Activated CD4-positive, alpha-beta T cell treated with anti-CD3 and anti-CD28 coated beads, Interleukin-2, amount 10 ng/mL, durations not matched to agents 7 days and 5 days (primary cell): ENCODE measurements around the gene COMMD3. TPM values are rescaled to one million over a fixed set of nuclear protein-coding genes. Genes with fewer than 3 reads are reported as not detected.
A peak's percentile ranks its signal among the peaks of the same experiment; 100 is the strongest.

ENCODE experiments used
- CTCF ChIA-PET: fragments of 350-600 bp; sonication (Branson Sonifier 250); formaldehyde crosslinking; loops from one replicate; lab custom pipeline; 2021; ENCODE audit warnings: antibody characterized with exemption; lab: Charles Lee
- POLR2A ChIA-PET: fragments of 350-600 bp; sonication (Branson Sonifier 250); formaldehyde crosslinking; loops from one replicate; lab custom pipeline; 2021; ENCODE audit warnings: antibody characterized with exemption; lab: Charles Lee
- DNase-seq: peaks from one replicate; pipeline ENCODE4 v3.0.0-alpha.2; 2020
- H3K27ac Mint-ChIP-seq: one replicate; pipeline ENCODE4 v1.8.0; 2021; ENCODE audit warnings: mild to moderate bottlenecking, moderate library complexity, mixed read lengths
- H3K27me3 Mint-ChIP-seq: one replicate; pipeline ENCODE4 v1.8.0; 2021; ENCODE audit warnings: mixed read lengths
- H3K36me3 Mint-ChIP-seq: one replicate; pipeline ENCODE4 v1.8.0; 2021; ENCODE audit warnings: low read depth, mixed read lengths
- H3K4me1 Mint-ChIP-seq: one replicate; pipeline ENCODE4 v1.8.0; 2021; ENCODE audit warnings: mixed read lengths
- H3K4me3 Mint-ChIP-seq: one replicate; pipeline ENCODE4 v1.8.0; 2021; ENCODE audit warnings: mild to moderate bottlenecking, moderate library complexity, mixed read lengths
- H3K9me3 Mint-ChIP-seq: one replicate; pipeline ENCODE4 v1.8.0; 2021; ENCODE audit warnings: mixed read lengths
- total RNA-seq, 2 experiments: library from RNA; stranded (reverse); gene quantifications; one replicate each; pipeline ENCODE4 v1.2.3, GENCODE V29; 2021

The COMMD3 gene
- total RNA-seq, 2 experiments from 2014 or later, result 58.9 to 68.8 TPM

DNA sequence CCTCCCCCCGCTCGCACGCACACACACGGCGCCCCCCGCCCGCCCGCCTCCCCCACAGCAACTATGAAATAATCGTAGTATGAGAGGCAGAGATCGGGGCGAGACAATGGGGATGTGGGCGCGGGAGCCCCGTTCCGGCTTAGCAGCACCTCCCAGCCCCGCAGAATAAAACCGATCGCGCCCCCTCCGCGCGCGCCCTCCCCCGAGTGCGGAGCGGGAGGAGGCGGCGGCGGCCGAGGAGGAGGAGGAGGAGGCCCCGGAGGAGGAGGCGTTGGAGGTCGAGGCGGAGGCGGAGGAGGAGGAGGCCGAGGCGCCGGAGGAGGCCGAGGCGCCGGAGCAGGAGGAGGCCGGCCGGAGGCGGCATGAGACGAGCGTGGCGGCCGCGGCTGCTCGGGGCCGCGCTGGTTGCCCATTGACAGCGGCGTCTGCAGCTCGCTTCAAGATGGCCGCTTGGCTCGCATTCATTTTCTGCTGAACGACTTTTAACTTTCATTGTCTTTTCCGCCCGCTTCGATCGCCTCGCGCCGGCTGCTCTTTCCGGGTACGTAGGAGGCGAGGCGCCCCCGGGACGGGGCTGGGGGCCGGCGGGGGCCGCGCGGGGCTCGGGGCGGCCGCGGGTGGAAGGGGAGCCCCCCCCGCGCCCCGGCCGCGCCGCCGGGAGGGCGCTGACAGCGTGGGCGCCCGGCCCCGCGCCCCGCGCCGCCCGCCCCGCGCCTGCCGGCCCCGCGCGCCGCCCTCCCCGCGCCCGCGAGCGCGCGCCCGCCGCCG, 5.2 kb downstream of the COMMD3 start:
- Mint-ChIP-seq H3K36me3 (peaks cover 28% of the 10 kb centered on the region), H3K27ac (peak overlapping the region; percentile 92), H3K4me3 (peak overlapping the region; percentile 80), H3K9me3 (no peaks in the 10 kb centered on the region), H3K27me3 (peaks cover 41% of the 10 kb centered on the region), H3K4me1 (peaks cover 65% of the 10 kb centered on the region)
- DNase-seq, result peak; percentile 58
- POLR2A ChIA-PET, result no interaction called here
- CTCF ChIA-PET, result interaction anchor here (1.5 kb wide), 1 partner anchor 9 kb away, joined by 4 read pairs; no protein-coding TSS in a partner anchor

DNA sequence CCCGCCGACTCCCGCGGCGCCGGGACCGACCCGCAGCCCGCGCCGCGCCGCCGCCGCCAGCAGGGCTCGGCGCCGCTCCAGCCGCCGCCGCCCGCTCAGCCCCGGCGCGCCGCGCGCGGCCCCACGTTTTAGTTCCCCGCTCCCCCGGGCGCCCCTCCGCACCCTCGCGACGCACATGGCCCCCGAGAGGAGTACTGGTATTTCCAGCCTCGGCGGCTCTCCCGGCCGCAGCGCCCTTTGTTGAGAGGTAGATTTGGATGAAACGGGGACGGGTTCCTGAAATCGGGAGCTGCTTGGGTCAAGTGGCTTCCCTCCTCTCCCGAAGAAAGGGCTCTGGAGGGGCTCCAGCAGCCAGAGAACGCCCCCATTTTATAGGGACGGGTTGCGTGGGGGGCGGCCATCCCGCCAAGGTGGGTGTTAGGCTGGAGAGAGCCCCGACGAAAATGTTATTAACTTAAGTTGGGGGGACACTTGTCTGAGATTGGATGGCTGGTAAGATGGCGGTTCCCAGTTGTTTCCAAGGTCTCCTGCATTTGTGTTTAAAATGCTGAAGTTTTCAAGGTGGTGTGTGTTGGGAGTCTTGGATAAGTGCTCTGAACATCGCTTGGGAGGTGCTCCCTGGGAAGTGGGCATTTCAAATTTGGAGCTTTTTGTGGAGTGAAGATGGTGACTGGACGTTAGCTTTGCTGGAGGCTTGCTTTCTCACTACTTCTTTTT, 5.9 kb downstream of the COMMD3 start:
- H3K27me3 Mint-ChIP-seq, result peaks cover 41% of the 10 kb centered on the region
- no peak for DNase-seq
- peaks cover 66% of the 10 kb centered on the region for H3K4me1 Mint-ChIP-seq
- peak overlapping the region; percentile 79 for H3K4me3 Mint-ChIP-seq
- peak overlapping the region; percentile 89 for H3K27ac Mint-ChIP-seq
- ChIA-PET POLR2A (interaction anchor here (0.5 kb wide), 1 partner anchor 17 kb away, joined by 3 read pairs; no protein-coding TSS in a partner anchor), CTCF (interaction anchor here (0.6 to 1.5 kb wide), 3 partner anchors 10 to 51 kb away, joined by 3 to 6 read pairs (median 4); no protein-coding TSS in a partner anchor)
- peaks cover 28% of the 10 kb centered on the region for H3K36me3 Mint-ChIP-seq
- H3K9me3 Mint-ChIP-seq, result no peaks in the 10 kb centered on the region

DNA sequence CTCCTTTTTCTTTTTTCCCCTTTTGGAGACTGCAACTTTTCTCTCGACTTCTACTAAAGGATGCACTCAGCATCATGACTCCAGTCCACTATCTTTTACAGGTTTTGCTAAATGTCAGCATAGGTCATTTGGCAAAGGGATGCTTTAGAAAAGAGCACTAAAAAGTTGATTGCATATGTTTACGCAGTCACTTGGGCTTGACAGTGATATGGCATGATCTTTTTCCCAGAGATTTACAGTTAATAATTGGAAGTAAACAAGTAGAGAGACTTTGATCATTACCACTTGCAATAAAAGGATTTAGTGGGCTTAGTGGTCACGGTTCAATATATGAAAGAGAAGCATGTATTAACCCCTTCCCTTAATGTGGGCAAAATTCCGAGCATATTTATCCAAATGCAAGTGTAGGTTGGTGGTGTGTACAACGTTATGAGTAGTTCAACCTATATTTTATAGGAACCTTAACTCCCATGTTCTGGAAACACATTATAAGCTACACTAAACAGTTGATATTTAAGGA, 6.5 kb downstream of the COMMD3 start:
- H3K27ac Mint-ChIP-seq, result peak overlapping the region; percentile 89
- peaks cover 61% of the 10 kb centered on the region for H3K4me1 Mint-ChIP-seq
- peaks cover 41% of the 10 kb centered on the region for H3K27me3 Mint-ChIP-seq
- no peak for DNase-seq
- H3K9me3 Mint-ChIP-seq, result no peaks in the 10 kb centered on the region
- ChIA-PET CTCF (interaction anchor here (0.6 to 1.5 kb wide), 3 partner anchors 11 to 51 kb away, joined by 3 to 6 read pairs (median 4); no protein-coding TSS in a partner anchor), POLR2A (interaction anchor here (0.5 kb wide), 1 partner anchor 16 kb away, joined by 3 read pairs; no protein-coding TSS in a partner anchor)
- peaks cover 30% of the 10 kb centered on the region for H3K36me3 Mint-ChIP-seq
- H3K4me3 Mint-ChIP-seq, result peak overlapping the region; percentile 79

DNA sequence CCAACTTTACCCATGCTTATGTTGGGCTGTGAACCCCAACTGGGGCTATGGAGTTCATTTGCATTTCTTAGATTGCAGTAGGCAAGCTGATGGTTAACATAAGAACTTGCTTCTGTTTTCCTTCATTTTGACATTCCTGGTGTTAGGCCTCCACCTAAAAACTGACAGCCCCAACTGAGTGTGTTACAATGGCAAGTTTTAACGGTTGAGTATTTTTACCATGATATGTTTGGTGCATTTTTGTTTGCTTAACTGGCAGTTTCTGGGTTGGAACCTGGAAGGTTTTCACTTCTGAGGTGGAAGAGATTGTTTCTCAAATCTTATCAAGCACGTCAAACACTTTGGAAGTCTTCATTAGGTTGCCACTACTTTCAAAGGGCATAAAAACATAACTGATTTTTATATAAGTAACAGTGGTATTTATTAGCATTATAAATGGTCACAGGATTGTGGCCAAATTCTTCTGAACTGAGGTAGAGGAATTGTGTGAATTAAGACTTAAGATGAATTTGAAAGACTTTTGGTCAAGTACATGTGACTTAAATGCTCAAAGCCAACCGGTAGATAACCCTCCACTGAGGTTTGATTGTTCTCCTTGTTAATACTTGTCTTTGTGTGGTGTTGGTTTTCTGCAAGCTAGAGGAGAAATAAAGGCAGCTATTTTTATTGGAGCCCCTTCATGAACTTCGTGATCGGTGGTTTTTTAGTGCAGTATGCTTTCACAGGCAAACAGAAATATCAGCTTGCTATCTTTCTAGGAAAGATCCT, 7.5 kb downstream of the COMMD3 start:
- no peak overlapping the region for H3K27ac Mint-ChIP-seq
- no peak for DNase-seq
- H3K27me3 Mint-ChIP-seq, result peaks cover 41% of the 10 kb centered on the region
- H3K36me3 Mint-ChIP-seq, result peaks cover 25% of the 10 kb centered on the region
- H3K9me3 Mint-ChIP-seq, result no peaks in the 10 kb centered on the region
- H3K4me1 Mint-ChIP-seq, result peaks cover 53% of the 10 kb centered on the region
- no peak overlapping the region for H3K4me3 Mint-ChIP-seq
- ChIA-PET CTCF (interaction anchor here (0.6 to 1.3 kb wide), 3 partner anchors 12 to 63 kb away, joined by 3 read pairs; no protein-coding TSS in a partner anchor), POLR2A (no interaction called here)

DNA sequence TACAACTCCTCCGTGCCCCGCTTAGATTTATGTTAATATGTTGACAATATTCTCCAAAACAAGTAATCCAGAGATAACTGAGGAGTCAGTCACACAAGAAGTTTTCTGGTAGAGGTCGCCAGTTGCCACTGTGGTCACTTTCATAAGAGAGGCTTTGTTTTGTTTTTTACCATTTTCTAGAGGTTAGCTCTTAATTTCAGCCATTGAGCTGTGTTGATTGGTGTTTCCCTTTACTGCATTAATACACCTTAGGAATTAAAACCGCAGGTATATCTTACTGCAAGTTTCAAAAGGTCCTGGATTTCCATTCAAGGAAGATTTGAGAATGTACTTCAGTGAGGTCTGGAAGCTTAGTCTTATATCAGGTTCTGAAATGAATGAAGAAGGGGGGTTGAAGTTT, 8.2 kb downstream of the COMMD3 start:
- DNase-seq, result no peak
- CTCF ChIA-PET, result interaction anchor here (0.7 to 1.3 kb wide), 3 partner anchors 13 to 39 kb away, joined by 3 read pairs; no protein-coding TSS in a partner anchor
- H3K36me3 Mint-ChIP-seq, result peaks cover 27% of the 10 kb centered on the region
- H3K27ac Mint-ChIP-seq, result no peak overlapping the region
- peaks cover 41% of the 10 kb centered on the region for H3K27me3 Mint-ChIP-seq
- no peaks in the 10 kb centered on the region for H3K9me3 Mint-ChIP-seq
- peaks cover 48% of the 10 kb centered on the region for H3K4me1 Mint-ChIP-seq
- H3K4me3 Mint-ChIP-seq, result peak overlapping the region; percentile 84
- POLR2A ChIA-PET, result no interaction called here

DNA sequence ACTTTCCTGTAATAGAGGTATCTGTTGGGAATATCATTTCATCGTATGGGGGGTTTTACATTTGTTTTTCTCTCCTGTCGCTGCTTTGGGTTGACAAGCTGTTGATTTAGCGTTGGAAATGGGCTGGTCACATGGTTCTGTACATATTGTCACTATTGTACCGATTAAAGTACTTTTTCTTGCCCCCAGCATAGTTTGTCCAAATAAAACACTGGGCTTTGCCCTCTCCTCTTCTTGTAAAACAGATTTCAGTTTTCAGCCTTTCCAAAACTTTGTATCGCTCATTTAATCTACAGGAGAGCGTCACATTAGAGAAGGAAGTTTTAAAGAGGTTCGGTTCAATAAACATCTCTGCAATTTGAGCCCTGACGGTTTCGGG, 8.7 kb downstream of the COMMD3 start:
- DNase-seq, result no peak
- ChIA-PET POLR2A (no interaction called here), CTCF (interaction anchor here (0.7 to 1.3 kb wide), 3 partner anchors 13 to 38 kb away, joined by 3 read pairs; no protein-coding TSS in a partner anchor)
- H3K4me1 Mint-ChIP-seq, result peaks cover 44% of the 10 kb centered on the region
- H3K27ac Mint-ChIP-seq, result peak overlapping the region; percentile 76
- H3K36me3 Mint-ChIP-seq, result peaks cover 31% of the 10 kb centered on the region
- H3K9me3 Mint-ChIP-seq, result no peaks in the 10 kb centered on the region
- peak overlapping the region; percentile 84 for H3K4me3 Mint-ChIP-seq
- peaks cover 38% of the 10 kb centered on the region for H3K27me3 Mint-ChIP-seq

DNA sequence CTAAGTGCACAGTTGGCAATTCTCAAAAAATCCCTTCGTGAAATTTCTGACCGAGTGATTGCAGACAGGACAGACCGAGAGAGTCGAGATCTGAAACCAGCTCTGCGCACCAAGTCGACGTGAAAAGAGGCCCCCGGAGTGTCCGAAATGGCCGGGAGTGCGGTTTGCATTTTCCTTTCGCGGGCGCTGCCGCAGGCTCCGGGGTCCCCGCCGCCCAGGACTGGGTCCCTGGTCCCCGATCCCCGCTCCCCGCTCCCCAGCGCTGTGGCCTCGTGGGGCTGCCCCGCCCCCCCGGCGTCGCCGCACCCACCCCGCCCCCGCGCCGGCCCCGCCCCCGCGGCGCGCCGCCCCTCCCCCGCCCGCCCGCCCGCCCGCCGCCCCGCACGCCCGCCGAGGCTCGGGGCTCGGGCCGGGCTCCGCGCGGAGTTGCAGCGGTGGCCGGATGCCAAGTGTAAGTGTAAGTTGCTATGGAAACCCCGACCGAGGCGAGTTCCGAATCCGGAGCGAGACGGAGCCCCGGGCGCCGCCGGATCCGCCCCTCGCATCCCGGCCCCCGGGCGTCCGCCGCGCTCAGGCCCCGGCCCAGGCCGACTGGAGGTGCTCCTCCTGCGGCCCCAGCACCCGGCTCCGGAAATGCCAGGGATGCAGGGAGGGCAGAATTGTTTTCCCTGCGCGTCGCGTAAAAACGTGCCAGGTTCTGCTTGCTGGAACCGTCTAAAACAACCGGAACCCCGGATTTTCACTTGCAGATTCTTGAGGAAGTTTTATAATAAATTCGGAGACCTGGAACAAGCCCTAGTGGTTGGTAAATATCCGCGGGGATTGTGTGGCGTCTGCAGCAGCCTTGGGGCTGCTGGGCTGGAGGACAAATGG, 9.3 kb downstream of the COMMD3 start:
- ChIA-PET POLR2A (no interaction called here), CTCF (interaction anchor here (1.3 kb wide), 1 partner anchor 14 kb away, joined by 3 read pairs; no protein-coding TSS in a partner anchor)
- Mint-ChIP-seq H3K27ac (peak overlapping the region; percentile 76), H3K36me3 (peaks cover 29% of the 10 kb centered on the region), H3K27me3 (peaks cover 34% of the 10 kb centered on the region), H3K4me1 (peaks cover 40% of the 10 kb centered on the region), H3K4me3 (peak overlapping the region; percentile 84), H3K9me3 (no peaks in the 10 kb centered on the region)
- DNase-seq, result peak; percentile 74

DNA sequence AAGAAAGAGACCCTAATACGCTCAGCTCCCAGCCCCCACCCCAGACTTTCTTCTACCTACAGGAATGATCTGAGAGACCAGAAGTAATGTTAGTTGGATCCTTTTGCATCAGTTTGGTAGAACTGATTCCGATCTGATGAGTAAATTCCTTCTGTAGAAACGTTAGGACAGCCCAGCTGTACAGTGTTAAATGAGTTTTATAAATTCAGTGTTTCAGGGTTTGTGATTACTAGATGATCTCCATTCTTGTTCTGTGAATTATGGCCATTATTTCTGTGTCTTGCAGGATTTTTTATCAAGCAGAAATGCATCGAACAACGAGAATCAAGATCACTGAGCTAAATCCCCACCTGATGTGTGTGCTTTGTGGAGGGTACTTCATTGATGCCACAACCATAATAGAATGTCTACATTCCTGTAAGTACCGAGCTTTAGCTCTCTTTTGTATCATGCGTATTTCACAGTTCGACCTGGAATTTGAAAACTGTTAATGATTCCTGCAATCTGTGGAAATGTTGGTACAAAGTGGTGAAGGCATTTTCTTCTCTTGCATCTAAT, 10.0 kb downstream of the COMMD3 start:
- ChIA-PET CTCF (interaction anchor here (0.7 to 1.1 kb wide), 2 partner anchors 9 to 10 kb away, joined by 3 read pairs; partner anchors contain the start of gene COMMD3), POLR2A (no interaction called here)
- peaks cover 34% of the 10 kb centered on the region for H3K27me3 Mint-ChIP-seq
- peak overlapping the region; percentile 28 for H3K27ac Mint-ChIP-seq
- peak overlapping the region; percentile 74 for H3K4me3 Mint-ChIP-seq
- peaks cover 30% of the 10 kb centered on the region for H3K36me3 Mint-ChIP-seq
- peaks cover 40% of the 10 kb centered on the region for H3K4me1 Mint-ChIP-seq
- H3K9me3 Mint-ChIP-seq, result no peaks in the 10 kb centered on the region
- DNase-seq, result no peak

DNA sequence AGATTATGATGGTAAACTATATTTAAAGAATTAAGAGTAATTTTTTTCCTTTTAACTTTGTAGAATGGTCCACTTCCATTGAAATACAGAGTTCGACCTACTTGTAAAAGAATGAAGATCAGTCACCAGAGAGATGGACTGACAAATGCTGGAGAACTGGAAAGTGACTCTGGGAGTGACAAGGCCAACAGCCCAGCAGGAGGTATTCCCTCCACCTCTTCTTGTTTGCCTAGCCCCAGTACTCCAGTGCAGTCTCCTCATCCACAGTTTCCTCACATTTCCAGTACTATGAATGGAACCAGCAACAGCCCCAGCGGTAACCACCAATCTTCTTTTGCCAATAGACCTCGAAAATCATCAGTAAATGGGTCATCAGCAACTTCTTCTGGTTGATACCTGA, 13.0 kb downstream of the COMMD3 start:
- no peak overlapping the region for H3K27ac Mint-ChIP-seq
- peaks cover 3% of the 10 kb centered on the region for H3K9me3 Mint-ChIP-seq
- no peak overlapping the region for H3K4me3 Mint-ChIP-seq
- peaks cover 23% of the 10 kb centered on the region for H3K36me3 Mint-ChIP-seq
- peaks cover 15% of the 10 kb centered on the region for H3K27me3 Mint-ChIP-seq
- DNase-seq, result no peak
- POLR2A ChIA-PET, result no interaction called here
- peaks cover 42% of the 10 kb centered on the region for H3K4me1 Mint-ChIP-seq
- CTCF ChIA-PET, result no interaction called here

DNA sequence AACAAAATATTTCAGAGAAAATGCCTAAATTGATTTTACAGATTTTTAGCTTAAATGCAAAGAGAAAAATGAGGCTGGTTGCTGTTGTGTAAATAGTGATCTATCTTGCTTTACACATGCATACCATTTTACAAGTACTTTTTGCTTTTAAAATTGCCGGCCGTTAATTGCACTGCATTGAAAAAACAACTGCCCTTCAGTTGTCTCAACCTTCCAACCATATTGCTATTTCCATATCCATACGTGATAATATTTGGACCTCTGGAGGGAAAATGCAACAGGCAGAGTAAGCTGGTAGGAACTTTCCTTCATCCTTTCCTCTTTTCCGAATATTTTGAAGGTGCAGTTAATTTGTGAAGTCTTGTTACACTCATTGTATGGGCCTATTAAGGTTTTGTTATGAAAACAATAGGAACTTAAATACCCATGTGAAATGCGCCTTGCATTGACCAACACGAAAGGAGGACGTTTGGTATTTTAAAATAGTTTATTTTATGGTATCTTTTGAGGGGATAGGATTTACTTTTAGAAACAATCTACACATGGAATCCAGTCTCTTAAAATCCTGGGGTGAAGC, 16.0 kb downstream of the COMMD3 start:
- Mint-ChIP-seq H3K27ac (peak overlapping the region; percentile 31), H3K4me1 (peaks cover 36% of the 10 kb centered on the region), H3K9me3 (peaks cover 3% of the 10 kb centered on the region), H3K27me3 (peaks cover 24% of the 10 kb centered on the region), H3K36me3 (peaks cover 24% of the 10 kb centered on the region), H3K4me3 (peak overlapping the region; percentile 66)
- ChIA-PET POLR2A (interaction anchor here (0.5 kb wide), 1 partner anchor 106 kb away, joined by 3 read pairs; no protein-coding TSS in a partner anchor), CTCF (no interaction called here)
- DNase-seq, result no peak
